Stimulated activated CD4-positive, alpha-beta T cell treated with anti-CD3 and anti-CD28 coated beads, Interleukin-4, amount 100 ng/mL, for 4 hours (primary cell): ENCODE data around the gene TTC21A.
"Not testable (repeated sequence)": the region's sequence is repeated elsewhere in the genome, so short reads cannot be mapped to it uniquely, and the experiment has no call there.

Experiments
- DNase-seq, 2 experiments: peaks; one replicate each; pipeline ENCODE4 v3.0.0-alpha.2; 2020

The TTC21A gene

DNA sequence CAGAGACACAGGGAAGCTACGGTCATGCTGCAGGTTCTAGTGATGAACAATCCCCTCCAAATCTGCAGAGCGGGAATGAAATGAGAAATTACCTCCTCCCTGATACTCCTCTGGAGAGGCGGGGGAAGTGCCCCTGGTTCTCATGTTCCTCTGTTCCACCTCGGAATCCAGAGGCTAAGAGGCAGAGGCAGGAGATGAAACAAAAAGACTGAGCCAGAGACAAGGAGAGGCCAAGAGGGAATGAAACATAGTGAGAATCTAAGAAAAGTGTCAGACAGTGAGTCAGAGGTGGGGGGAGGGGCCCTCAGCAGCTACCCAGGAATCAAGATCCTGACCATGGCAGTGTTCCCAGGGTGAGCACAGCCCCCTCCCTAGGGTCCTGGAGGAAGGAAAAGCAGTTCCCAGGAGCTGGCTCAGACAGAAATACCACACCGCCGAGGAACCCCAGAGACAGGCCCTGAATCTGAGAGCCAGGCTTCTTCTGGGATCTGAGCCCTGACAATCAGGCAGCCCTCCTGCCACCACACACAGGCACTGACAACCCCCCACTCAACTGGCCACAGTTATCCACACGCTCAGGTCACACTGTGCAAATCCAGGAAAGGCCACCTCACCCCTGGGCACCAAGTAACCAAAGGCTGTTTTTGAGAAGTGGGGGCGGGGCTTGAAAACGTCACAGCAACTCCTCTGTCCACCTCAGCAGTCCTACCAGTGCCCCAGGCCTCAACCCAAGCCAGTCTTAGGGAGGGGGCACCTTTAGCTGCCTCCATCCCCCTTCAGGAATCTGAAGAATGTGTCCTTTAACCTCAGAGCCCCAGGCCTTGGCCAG lies 43.5 kb downstream of the TTC21A start:
- DNase-seq: peak; percentile 54 to 69

DNA sequence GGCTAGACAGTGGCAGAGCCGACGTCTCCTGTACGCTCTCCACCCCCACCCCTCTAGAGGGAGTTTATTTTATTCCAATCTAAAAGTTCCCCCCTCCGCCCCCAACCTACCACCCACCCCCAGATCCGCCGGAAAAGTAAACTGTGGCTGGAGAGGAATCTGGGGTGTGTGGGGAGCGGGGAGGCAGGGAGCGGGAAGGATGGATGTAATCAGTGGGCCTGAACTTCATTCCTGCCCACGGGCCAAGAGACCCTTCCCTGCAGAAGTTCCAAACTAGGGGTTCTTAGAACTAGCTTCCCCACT lies 46.4 kb downstream of the TTC21A start:
- no peak for DNase-seq

DNA sequence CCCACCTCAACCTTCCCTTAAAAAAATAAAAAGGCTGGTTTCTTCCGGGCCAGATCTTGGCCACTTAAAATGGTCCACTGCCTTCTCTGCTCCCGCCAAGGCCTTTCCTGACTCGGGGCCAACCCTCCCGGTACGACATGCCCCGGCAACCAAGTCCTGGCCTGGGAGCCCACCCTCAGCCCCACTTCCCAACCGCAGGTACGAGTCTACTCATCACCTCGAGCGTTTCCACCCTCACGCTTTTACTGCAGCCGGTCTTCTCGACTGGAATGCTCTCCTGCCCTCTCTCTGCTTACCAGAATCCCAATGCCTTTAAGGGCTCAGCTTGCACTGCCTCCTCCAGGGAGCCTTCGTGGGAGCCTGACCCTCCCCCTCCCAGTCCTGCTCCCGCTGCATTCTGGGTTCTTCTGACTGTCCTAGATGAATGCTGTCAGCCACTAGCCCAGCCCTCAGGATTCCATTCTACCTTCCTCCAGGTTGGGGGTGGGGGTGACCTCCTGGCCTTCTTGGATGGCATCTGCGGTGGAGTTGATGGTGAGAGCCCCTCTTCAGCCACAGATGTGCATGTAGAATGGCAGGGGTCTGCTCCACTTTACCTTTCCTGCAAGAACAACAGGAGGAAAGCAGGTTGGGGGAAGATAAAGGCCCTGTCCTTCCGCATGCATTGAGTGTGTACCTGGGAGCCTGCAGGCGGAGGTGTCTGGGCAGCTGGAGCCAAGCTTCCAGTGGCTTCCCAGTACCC lies 47.0 kb downstream of the TTC21A start:
- no peak for DNase-seq

DNA sequence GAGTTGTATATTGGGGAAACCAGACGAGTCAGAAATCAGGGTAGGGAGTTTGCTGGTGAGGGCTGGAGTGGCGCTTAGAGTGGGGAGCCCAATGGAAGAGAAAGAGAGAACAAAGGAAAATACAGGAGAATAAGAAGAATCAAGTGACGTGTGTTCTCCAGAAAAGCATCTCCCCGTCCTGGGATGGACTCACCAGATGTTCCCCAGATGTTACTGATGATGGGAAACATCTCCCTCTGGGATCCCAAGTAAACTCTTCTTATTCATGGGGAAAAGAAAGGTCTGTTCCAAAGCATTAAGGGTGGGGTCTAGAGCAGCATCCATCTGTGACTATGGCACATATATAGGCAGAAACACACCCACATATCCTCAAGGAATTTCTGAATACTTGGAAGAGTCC lies 48.9 kb downstream of the TTC21A start:
- DNase-seq: no peak

DNA sequence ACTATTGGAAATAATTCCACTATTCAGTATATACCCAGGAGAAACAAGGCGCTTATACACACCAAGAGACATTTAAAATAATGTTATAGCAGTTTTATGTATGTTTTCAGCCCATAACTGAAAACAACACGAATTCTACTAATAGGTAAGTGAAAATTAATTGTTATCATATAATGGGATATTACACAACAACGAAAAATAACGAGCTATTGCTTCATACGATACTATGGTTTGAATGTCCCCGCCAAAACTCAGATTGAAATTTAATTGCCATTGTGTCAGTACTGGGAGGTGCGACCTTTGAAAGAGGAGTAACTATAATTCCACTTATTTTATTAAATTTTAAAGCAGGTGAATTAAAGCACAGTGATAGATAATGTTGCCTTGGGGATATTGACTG lies 49.9 kb downstream of the TTC21A start:
- no peak for DNase-seq

DNA sequence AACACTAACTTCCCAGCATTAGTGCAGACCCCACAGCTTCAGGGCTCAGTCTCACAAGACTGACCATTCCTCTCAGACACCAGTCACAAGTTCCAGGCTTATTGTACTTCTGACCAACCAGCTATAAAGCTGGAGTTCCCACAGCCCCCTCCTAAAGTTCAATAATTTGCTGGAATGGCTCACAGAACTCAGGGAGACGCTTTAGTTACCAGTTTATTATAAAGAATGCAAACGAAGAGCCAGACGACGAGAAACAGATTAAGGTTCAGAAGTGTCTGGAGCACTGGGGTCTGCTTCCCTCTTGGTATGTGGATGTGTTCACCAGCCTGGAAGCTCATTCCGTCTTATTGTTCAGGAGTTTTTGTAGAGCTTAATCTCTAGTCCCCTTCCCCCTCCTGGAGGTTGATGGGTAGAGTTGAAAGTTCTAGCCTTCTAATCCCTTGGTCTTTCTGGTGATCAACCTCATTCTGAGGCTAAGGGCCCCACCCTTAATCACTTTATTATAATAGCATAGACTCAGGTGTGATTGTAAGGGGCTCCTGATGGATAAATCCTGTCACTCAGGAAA lies 50.8 kb downstream of the TTC21A start:
- DNase-seq: no peak

DNA sequence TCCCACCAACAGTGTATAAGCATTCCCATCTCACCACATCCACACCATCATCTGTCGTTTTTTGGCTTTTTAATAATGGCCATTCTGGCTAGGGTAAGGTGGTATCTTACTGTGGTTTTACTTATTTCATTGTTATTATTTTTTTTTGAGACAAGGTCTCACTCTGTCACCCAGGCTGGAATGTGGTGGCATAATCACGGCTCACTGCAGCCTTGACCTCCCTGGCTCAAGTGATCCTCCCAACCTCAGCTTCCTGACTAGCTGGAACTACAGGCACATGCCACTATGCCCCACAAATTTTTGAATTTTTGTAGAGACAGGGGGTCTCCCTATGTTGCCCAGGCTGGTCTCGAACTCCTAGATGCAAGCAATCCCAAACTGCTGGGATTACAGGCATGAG lies 56.9 kb downstream of the TTC21A start:
- DNase-seq: no peak

DNA sequence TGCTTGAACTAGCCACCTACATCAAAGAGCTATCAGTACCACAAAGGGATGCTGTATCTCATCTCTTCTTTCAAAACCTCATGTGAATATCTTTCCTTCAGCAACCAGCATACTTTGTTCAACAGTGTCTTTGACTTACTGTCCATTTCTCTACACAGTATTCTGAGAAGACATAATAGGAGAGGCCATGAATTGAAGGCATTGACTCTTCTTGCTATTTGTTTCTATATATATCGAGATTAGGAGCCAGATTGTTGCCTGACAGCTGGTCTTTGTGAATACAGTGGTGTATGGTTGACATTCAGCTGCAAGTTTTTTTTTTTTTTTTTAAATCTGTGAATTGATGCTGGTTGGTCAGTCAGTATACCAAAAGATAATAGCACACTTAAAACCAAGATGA lies 58.0 kb downstream of the TTC21A start:
- no peak for DNase-seq

DNA sequence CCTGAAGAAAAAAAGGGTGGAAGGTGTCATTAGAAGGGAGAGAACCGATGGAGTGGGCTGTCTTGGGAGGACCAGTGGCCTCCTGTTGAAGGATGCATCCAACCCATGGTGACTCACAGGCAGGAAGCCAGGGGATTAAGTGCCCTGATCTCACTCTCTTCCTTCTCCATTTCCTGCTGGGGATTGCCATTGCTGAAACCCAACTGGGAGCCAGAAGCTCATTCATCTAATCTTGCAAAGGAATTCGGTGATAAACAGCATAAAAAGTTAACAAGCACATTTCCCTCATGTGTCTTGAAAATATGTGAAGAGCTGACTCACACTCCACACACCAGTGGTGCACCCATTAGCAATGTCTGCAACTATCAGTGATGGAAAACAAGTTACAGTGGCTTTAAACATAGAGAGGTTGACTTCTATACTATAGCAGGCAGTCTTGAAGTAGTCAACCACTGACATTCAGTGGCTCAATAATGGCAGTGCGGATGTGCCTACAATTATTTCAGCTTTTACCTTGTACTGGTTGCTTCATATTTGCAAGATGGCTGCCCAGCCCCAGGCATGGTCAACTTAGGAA lies 58.7 kb downstream of the TTC21A start:
- no peak for DNase-seq

DNA sequence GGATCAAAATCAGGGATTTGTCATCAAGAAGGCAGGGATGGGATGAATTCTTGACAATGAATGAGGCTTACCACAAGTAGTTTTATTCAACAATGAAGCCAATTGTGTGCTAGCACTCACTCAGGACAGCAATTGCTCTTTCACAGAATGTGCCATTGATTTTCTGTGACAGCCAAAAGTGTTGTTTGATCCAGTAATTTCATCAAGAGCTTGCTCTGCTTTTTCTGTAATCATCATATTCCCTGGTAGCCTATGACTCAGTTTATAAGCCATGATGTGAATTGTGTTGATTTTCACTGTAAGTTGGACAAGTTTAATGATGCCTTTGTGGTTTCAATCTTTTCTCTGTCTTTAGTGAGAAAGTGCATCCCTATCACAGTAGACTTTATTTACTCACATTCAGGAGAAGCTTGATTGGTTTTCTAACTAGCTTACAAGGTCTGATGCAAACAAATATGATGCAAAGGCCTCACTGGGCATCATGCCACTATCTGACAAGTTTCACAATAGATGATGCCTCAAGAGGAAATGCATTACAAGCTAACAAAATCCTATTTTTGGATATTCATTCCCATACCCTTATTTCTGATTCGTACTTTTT lies 59.6 kb downstream of the TTC21A start:
- no peak for DNase-seq

DNA sequence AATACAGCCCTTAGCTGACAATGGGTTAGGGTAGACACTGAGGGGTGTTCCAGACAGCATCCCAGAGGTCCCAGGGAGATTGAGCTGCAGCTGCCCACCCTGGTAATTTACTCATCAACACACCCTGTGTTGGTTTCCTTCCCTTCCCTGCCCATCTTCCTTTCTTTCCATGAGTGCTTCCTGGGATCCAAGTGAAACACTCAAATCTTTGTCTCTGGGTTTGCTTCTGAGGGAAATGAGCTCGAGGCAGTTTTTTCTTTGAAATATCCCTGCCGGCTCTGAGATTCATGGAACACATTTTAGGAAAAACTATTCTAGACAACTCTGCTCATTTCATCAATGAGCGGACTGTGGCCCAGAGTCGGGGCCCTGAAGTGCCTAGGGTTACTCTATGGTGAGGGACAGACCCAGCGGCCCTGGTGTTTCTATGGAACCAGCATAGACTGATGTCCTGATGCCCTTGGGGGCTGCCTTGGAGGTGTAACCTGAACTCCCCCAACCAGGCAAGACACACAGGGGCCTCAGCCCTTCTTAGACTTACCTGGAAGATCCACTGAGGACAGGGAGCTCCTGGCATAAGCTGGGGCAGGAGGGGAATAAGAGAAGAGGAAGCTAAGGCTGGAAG lies 60.8 kb downstream of the TTC21A start:
- DNase-seq: no peak

DNA sequence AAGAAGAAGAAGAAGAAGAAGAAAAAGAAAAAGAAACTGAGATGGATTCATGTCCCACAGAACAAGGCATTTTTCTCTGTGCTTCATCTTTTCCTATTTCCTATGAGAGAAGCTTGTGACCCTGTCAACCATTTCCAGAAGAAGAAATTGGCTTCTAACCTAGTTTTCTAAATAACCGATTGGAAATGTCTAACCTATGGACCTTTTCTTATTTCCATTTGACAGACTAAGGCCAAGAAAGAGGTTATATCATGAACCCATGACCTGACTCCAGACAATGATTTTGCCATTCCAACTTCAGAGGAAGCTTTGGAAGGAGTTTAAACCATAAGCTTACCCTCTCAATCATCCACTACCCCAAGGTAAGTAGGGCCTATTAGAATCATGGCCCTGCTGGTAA lies 62.2 kb downstream of the TTC21A start:
- no peak for DNase-seq

DNA sequence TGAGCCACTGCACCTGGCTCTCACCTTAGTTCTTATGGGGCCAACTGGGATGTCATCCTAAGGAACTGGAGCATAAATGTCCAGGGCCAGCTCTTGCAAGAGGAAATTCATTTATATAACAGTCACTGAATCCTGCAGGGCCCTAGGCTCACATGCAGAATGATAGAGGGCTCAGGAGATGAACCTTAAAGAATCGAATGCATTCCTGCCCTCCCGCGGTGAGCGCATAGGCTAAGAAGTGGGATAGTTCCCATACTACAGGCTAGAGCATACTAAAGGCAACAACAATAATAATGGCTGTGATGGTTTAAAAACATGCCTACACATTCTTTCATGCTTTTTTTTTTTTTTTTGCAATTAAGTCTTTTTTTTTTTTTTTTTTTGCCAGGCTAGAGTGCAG lies 63.0 kb downstream of the TTC21A start:
- no peak for DNase-seq

DNA sequence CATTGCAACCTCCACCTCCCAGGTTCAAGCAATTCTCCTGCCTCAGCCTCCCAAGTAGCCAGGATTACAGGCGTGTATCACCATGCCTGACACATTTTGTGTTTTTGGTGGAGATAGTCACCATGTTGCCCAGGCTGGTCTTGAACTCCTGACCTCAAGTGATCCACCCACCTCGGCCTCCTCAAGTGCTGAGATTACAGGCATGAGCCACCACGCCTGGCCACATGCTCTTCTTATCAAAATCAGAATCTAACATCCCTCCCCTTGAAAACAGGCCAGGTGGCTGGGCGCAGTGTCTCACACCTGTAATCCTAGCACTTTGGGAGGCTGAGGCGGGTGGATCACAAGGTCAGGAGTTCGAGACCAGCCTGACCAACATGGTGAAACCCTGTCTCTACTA lies 63.4 kb downstream of the TTC21A start:
- not testable (repeated sequence) for DNase-seq

DNA sequence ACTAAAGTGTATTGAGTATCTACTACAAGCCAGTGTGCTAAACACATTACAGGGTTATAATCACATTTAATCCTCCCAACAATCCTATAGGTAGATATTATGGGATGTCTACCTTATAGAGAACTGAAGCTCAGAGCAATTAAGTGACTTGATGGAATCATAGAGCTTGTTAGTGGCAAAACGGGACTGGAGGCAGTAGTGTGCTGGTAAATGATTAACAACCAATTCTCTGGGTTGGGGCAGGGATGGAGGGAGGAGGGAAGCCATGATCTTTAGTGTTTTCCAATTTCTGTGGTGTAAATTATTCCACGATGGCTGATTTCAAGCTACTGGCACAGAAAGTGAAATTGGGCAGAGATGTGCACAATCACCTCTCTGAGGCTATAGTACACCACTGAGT lies 64.4 kb downstream of the TTC21A start:
- no peak for DNase-seq

DNA sequence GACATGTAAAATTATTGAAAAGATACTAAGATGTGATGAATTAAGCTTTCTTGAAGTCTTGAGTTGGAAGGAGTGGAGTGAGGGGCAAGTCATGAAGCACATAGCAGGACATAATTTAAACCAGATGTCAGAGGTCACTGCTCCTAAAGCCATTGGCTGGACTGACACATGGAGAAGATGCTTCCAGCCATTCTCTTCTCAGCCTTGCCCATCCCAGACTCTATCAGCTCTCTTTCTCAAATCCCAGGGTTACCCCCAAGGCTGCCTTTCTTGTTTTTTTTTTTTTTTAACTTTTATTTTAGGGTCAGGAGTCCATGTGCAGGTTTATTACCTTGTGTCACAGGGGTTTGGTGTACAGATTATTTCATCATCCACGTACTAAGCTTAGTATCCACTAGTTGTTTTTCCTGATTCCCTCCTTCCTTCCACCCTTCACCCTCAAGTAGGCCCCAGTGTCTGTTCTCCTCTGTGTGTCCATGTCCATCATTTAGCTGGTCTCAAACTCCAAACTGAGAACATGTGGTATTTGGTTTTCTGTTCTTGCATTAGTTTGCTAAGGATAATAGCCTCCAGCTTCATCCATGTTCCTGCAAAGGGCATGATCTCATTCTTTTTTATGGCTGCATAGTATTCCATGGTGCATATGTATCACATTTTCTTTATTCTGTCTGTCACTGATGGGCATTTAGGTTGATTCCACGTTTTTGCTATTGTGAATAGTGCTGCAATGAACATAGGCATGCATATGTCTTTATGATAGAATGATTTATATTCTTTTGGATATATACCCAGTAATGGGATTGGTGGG lies 66.0 kb downstream of the TTC21A start:
- no peak for DNase-seq

DNA sequence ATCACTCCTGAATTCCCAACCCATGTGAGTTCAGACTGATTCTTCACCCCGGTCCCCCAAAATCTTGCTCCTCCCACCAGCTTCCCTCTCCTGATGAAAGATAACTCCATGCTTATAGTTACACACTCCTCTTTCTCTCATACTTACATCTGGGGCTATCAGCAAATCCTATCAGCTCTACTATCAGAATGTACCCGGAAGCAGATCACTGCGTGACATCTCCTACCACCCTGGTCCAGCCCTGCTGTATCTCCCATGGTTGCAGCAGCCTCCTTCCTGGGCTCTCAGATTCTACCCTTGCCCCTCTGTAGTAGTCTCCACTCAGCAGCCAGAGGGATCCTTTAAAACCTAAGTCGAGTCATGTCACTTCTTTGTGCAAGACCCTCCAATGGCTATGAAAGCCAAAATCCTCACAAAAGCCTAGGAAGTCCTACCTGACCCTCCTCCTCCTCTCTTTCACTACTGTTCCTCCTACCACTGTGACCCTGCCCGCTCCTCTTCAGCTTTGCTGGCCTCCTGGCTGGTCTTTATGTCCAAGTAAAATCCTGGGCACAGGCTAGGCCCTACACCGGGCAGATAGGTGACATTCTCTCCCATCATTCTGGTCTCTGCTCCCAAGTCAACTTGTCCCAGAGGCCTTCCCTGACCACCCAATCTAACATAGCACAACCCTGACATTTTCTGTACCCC lies 68.7 kb downstream of the TTC21A start:
- no peak for DNase-seq

DNA sequence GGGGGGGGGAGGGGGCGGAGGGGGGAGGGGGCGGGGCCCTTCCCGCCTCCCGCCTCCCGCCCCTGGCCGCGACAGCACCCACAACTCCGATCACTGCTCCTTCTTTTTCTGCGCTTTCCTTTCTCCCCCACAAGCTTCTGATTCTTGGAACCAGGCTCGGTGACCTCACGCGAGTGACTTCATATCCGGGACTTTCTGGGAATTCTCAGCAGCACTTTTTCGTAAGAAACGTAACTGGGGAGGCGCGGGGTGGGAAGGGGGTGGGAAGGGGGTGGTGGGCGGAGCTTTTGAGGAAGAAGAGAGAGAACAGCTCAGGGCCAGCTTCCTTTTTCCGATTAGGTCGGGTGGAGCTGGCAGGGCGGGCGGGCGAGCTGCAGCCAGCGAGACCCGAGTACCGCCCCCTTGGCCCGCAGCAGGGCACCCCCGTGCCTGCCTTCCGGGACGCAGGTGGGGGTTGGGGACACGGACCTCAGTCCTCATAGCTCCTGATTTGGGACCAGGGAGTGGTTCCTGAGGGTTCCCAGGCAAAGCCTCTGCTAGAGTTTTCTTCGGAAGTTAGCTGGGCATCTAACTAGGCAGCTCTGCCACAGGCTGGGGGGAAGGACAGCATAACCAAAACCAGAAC lies 70.3 kb downstream of the TTC21A start:
- peak; percentile 70 to 87 for DNase-seq

DNA sequence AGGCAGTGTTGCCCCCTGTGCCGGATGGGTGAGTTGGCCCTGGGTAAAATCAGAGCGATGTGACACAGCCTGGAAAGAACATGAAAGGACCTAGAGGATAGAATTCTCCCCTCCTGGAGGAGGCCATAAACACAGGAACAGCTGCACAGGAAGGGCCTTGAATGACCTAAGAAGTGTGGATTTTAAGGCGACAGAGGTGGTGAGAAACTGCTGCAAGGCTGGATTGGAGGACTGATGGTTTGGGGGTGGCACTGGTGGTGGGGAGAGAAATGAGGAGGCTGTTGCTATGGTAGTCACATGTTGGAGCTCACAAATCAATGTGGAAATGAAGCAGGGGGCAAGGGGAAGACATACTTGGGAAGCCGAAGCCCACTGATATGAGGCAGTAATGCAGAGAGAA lies 71.1 kb downstream of the TTC21A start:
- no peak for DNase-seq

DNA sequence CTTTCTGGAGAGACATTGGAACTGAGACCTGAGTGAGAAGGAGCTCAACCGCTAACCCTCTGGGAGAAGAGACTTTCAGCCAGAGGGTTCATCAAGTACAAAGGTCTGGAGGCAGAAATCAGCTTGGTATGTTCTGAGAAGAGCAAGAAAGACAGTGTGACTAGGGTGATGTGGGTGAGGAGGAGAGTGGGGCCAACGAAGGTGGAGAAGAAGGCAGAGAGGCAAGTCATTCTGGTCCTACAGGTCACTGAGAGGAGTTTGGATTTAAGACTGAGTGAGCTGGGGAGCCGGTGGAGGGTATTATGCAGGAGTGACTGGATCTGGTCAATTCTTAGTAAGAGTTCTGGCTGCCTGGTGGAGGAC lies 72.7 kb downstream of the TTC21A start:
- DNase-seq: no peak
